CD4-positive, alpha-beta T cell treated with Interferon alpha-2 for 1 hour (primary cell): Measurements from ENCODE around the gene MIEF1.
"Not testable (repeated sequence)": the region's sequence is repeated elsewhere in the genome, so short reads cannot be mapped to it uniquely, and the experiment has no call there.

Experiments used
- DNase-seq, 2 donors: peaks; one replicate each; pipeline ENCODE4 v3.0.0-alpha.2; 2020 to 2022

The MIEF1 gene

DNA sequence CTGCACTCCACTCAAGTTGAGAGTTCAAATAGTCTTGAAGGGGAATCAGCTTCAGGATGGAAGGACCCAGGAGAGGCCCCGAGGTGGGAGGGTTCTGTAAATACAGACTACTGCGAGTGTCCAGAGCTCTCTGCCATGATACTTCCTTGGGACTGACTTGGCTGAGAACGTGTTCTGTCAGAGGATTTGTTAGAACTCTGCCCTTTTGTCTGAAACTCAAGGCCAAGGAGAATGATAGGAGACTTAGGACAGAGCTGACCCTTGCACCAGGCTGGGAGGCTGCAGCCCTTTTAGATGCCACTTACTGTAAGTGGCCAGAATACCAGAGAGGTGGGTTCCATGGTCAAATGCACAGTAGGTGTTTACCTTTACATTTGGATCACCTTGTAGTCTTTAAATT, 15.4 kb downstream of the MIEF1 start:
- DNase-seq: no peak

DNA sequence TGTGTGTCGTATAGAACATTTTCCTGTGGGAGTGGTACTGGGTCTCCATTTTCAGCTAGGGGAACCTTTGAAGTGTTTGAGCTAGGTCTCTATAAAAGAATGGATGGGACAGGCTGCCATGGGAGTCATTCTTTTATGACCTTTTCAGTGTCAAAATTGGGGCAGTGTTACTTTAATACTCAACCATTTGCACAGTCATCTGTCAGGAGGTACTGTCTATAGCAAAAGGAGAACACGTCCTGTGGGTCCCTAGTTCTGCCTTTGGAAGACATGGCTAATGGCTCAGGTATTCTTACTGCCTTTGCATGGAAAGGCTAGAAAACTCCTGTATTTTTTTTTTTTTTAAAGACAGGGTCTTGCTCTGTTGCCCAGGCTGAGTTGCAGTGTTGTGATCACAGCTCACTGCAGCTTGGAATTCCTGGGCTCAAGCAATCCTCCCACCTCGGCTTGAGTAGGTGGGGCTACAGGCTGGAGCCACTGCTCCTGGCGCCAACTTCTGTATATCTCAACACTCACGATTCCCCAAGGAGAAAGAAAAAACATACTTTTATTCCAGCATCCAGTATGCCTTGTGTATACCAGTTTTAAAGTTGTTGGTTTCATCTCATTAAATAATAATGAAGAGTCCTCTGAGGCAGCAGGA, 16.2 kb downstream of the MIEF1 start:
- no peak for DNase-seq

DNA sequence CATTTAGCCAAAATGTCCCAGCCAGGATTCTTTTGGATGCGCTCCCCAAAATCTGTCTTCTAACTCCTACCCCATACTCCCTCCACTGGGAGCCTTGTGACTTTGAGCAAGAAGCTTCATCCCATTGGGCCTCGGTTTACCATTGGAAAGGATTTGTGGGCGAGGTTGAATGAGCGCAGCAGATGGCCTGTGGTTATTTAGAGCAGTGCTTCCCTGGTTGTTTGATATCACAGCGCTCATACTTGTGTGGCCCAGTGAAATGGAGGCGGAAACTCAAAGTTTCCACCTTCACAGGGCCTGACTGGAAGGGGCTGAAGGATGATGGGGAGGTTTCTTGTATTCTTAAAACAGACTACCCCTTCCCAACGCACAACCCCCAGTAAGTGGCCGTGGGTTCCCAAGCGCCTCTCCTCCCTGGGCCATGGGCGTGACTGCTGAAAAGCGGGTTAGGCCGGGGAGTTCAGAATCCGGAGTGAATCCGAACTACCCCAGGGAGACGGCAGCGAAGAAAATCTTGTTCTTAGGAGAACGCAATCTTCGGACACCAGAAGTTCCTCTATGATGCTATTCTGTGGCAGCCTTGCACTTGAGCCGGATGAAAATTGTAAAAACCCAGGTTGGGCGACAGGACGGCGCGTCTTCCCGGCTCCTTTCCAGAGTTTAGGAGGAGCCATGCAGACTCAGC, 17.0 kb downstream of the MIEF1 start:
- DNase-seq: no peak

DNA sequence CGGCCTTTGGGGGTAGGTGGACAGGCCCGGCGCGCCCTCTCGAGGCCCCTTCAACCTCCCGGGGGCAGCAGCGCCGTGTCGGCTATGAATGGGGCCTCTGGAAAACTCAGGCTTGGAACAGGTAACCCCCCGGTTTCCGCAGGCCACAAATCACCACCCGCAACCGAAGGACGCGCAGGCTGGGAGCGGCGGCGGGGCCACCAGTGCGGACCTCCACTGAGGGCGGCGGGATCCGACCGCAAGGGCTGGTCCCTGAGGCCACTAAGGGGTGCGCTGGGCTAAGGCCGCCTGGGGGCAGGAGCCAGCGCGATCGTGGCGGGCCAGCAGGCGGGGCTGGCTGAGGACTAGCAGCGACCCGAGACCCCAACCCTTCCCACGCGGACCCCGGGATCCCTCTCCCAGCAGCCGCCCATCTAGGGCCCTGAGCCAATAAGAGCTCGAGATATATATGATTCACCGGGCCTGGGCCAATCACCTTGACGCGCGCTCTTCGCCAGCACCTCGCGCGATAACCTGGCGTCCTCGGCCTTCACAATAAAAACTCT, 17.7 kb downstream of the MIEF1 start:
- DNase-seq: peak; percentile 35 to 97

DNA sequence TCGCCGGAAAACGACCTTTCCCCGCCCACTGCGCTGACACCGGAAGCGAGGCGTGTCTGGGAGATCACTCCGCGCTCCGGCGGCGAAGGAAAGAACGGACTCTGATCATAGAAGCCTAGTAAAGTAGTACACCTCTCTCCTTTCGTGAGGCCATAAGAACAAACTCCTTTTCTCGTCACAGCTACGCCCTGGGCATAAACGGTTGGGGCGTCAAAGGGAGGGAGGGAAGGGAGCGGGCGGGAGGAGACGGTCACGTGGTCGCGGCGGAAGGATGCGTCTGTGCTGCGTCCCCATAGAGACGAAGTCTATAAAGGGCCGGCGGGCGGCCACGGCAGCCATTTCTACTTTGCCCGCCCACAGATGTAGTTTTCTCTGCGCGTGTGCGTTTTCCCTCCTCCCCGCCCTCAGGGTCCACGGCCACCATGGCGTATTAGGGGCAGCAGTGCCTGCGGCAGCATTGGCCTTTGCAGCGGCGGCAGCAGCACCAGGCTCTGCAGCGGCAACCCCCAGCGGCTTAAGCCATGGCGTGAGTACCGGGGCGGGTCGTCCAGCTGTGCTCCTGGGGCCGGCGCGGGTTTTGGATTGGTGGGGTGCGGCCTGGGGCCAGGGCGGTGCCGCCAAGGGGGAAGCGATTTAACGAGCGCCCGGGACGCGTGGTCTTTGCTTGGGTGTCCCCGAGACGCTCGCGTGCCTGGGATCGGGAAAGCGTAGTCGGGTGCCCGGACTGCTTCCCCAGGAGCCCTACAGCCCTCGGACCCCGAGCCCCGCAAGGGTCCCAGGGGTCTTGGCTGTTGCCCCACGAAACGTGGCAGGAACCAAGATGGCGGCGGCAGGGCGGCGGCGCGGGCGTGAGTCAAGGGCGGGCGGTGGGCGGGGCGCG, 18.4 kb downstream of the MIEF1 start, which contains the start of gene ATF4:
ATF4 (plus strand) TSS at position 337 of the 880 bp plus-strand sequence. CDS start 884 bp downstream, outside the sequence.
- DNase-seq: peak in 1 of 2 donors; percentile 98

DNA sequence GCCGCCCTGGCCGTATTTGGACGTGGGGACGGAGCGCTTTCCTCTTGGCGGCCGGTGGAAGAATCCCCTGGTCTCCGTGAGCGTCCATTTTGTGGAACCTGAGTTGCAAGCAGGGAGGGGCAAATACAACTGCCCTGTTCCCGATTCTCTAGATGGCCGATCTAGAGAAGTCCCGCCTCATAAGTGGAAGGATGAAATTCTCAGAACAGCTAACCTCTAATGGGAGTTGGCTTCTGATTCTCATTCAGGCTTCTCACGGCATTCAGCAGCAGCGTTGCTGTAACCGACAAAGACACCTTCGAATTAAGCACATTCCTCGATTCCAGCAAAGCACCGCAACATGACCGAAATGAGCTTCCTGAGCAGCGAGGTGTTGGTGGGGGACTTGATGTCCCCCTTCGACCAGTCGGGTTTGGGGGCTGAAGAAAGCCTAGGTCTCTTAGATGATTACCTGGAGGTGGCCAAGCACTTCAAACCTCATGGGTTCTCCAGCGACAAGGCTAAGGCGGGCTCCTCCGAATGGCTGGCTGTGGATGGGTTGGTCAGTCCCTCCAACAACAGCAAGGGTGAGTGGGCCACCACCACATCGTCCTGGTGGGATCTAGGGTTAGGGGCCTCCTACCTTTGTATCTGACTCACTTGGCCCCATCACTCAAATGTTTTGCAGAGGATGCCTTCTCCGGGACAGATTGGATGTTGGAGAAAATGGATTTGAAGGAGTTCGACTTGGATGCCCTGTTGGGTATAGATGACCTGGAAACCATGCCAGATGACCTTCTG, 19.2 kb downstream of the MIEF1 start:
- DNase-seq: peak in 1 of 2 donors; percentile 74

DNA sequence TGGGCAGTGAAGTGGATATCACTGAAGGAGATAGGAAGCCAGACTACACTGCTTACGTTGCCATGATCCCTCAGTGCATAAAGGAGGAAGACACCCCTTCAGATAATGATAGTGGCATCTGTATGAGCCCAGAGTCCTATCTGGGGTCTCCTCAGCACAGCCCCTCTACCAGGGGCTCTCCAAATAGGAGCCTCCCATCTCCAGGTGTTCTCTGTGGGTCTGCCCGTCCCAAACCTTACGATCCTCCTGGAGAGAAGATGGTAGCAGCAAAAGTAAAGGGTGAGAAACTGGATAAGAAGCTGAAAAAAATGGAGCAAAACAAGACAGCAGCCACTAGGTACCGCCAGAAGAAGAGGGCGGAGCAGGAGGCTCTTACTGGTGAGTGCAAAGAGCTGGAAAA, 20.0 kb downstream of the MIEF1 start:
- not testable (repeated sequence) for DNase-seq

DNA sequence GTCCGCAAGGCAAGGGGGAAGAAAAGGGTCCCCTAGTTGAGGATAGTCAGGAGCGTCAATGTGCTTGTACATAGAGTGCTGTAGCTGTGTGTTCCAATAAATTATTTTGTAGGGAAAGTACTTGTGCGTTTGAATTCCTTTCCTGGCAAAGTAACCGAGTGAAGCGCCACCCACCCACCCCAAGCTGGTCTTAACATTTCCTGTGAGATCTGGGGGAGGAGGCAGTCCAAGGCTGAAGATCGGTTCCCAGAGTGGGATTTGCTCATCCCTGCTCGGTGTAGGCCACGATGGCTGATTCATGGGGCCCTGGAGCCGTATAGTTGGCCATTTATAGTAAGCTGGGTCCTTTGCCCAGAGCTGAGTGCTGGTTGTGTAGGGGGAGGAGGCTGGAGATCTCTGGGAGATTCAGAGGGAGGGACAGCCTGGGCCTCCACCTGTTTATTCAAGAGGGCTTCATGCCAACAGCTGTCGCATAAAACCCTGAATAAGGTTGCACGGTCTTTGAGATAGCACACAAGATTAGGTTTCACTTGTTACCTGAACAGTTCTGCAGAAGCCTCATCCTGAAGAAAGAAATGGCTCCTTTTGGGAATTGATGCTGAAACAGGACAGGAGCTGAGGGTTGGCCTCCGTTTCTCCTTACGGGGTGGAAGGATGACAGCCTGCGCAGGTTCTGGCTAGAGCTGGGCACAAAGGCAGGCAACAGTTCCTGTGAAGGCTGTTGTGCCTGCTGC, 20.6 kb downstream of the MIEF1 start:
- DNase-seq: peak; percentile 9 to 37

DNA sequence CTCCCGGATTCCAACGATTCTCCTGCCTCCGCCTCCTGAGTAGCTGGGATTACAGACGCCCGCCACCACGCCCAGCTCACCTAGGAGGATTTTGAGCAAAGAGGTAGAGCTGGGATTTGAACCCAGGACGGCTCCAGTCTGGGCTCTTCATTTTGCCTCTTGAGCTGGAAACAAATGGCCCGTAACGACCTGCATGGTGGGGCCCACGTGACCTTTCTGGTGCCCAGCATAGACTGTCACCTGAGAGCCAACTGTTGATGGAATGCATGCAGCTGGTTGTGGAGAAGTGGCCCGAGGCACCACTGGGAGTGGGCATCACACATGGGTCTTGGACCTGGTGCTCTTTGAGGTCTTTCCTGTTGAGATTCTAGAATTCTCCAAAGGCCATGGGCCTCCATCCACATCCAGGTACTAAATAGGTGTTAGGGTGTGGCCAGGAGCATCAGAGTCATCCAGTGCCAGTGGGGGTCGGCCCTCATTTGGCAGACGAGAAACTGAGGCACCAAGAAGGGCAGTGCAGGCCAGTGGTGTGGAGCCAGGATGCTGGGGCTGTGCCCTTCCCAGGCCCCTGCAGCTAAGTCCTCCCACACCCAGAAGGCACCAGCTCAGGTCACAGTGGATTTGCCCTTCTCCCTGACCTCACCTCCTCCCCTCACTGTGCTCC, 22.1 kb downstream of the MIEF1 start:
- no peak for DNase-seq

DNA sequence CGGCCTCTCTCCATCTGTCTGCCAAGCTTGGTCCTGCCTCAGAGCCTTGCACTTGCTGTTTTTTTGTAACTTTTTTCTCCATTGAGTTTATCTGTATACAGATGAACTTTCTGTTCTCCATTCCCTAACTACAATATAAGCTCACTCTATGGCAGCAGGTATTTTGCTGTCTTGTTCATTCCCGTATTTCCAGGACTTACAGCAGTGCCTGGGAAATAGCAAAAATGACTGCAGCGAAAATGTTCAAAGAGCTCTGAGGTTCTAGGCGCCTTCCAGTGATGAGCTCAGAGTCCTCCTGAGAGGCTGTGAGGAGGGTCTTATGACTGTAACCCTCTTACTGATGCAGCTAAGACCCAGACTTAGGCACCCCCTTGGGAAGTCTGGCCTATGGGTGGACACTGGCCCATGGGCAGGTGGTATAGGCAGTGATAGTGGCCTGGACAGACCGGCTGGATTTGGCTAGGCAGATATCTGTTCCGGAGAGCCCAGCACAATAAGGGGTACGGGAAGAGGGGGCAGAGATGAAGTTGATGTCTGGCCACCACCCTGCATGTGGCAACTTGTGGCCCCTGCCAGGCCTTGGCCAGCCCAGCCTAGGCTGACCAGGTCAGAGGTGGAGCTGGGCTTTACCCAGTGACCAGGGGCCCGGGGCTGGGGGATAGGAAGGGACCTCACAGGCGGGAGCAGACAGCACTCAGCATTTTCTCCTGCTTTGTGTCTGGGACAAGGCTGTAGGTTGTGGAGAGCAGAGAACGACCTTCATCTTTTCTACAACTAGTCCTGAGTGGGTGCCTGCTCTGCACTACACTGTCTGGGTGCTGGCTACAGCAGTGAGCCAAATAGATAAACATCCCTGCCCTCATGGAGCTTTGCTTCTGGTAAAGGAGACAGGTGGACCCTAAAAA, 22.9 kb downstream of the MIEF1 start:
- DNase-seq: no peak

DNA sequence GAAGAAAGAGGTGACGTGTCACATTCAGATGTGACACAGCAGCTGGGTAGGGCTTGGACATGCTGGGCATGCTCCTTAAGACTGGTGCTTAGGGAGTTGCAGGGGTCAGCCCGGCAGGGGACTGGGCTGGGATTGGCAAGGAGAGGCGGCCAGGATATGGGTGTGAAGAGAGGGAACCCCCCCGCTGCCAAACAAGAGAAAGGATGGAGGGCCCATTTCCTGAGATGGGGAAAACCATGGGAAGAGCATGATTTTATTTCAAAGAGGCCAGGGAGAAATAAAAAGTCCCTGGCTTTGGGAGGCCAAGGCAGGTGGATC, 23.5 kb downstream of the MIEF1 start:
- DNase-seq: no peak

DNA sequence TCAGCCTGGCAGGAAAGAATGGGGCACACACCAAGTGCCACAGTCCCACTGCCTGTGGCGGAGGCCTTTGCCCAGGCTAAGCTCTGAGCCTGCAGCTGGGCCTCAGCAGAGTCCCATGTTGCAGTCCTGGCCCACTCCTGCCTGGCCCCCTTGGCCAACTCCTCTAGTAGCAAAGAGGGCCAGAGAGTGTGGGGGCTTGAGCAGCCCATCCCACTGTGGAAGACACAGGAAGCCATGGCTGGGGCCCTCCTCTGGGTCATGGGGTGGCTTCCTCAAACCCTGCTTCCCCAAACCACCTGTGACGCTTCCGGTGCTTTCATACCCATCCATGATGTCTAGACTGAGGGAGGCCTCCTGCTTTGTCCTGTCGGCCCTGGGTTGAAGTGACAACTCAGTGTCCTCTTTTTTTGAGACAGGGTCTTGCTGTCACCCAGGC, 24.7 kb downstream of the MIEF1 start:
- peak; percentile 22 to 43 for DNase-seq

DNA sequence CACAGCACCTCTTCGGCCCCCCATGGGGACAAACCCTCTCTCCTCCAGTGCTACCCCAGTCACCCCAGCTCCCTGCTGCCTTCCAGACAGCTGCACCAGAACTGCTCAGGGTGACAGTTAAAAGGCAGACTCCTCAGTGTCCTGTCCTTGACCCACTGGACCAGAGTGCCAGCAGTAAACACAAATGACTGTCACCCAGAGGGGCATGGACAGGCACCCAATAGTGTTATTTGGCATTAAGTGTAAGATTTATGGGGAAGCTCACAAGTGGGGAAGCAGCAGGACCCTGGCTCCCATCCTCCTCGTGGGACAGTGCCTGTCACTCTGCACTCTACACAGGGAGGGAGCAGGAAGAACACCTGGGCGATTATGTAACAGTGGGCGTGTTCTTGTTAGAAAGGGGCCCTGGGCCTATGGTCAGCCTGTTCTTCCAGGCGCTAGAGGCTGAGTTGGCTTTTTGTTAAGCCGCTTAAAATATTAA, 25.4 kb downstream of the MIEF1 start:
- no peak for DNase-seq

DNA sequence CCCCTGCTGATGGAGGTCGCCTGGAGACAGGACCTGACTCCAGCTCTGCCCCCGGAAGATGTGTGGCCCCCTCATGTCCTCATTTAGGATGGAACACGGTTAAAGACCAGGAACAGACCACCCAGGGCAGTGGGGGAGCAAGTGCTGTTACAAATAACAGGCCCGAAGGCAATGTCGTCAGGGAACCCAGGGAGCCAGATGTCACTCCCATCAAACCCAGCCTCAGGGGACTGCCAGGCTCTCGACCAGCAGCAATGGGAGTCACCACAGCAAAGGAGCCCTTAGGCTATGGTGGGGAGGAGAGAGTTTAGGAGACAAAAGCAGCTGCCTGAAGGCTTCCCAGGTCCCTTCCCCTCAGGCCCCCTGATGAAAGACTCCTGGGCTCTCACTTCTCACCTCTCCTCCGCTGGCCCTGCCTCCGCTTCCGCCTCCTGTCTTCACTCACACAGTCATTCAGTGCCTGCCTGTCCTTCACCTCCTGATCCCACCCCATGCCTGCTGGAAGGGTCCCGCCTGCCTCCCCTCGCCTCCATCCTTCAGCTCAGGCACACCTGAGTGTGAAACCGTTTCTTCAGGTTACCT, 26.1 kb downstream of the MIEF1 start:
- DNase-seq: no peak

DNA sequence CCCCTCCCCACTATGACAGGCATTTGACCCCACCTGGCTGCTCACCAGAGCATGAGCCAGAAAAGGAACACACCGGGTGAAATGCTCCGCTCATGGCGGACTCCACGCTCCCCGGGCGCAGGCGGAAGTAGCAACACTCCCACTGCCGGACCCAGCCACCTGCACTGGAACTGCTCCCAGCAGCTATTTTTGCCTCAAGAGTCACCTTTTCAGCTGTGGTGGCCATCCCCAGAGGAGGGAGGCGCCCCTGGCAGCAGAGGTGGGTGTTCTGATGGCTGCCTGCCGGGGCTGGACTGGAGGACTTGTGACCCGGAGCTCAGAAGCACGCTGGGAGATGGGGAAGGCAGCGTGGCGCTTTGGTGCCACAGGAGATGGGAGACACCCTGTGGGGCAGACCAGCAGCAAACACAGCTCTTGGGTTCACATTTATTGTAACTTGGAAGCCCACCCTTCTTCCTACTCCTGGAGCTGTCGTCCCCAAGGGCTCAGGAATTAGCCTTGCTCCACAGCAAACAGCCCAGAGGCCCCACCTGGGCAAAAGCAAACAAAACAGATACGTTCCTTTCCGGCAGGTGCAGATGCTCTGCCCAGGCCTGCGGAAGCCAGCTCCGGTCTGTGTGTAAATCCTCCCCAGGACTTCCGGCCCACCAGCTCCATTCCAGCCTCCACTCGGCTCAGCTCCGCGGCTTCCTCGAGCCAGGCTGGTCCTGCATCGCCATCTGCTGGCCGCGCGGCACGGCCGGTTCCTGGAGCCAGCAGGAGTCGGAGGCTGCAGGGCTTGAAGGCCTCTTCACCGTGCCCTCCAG, 26.8 kb downstream of the MIEF1 start:
- peak; percentile 90 to 95 for DNase-seq

DNA sequence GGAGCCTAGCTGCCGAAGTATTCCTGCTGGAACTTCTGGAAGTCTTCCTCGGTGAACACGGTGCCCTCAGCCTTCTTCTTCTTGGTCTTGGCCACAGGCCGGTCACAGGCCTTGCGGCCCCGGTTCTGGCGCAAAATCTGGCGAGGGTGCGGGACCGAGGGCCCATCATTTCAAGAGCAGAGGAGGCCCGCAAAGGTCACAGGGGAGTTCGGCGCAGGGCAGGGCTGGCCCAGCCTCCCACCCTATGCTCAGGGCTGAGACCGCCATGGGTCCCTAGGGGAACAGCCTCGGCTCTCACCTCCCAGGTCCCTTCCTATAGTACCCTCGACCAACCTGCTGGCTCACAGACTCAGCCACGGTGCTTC, 27.4 kb downstream of the MIEF1 start:
- no peak for DNase-seq

DNA sequence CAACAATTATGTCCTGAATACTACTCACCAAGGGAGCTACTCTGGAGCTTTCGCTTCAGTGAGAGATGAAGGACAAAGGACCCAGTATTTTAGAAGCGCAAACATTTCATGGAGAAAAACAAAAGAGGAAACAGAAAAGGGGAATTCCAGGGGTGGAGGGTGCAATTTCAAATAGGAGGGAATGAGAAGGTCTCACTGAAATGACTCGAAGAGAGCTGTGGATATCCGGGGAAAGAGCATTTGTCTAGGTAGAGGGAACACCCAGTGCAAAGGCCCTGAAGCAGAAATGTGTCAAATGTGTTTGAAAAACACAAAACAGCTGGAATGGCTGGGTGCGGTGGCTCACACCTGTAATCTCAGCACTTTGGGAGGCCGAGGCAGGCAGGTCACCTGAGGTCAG, 28.0 kb downstream of the MIEF1 start:
- no peak for DNase-seq

DNA sequence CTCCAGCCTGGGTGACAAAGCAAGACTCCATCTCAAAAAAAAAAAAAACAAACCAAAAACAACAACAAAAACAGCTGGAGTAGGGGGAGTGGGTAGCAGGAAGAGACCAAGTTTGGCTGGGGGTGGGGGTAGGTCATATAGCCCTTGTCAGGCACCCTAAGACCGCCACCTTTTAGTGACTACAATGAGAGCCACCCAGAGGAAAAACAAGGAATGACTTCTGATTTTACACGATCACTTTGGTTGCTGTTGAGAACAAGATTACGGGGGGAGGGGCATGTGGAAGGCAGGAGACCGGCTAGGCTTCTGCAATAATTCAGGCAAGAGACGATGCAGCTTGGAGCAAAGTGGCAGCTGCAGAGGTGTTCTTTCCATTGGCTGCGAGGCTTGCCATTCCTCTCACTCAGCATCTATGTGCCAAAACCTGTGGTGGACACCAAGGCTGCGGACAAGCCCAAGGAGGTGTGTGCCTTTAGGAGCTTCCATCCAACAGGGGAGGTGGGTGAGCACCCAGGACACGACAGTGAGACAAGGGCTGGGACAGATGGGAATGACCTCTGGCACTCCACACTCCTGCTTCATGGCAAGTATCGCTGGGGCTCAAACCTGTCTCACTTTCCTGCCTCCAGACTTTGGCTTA, 28.7 kb downstream of the MIEF1 start:
- DNase-seq: peak in 1 of 2 donors; percentile 48
